ENCODE measurements around the gene MMGT1.

MMGT1 gene

DNA sequence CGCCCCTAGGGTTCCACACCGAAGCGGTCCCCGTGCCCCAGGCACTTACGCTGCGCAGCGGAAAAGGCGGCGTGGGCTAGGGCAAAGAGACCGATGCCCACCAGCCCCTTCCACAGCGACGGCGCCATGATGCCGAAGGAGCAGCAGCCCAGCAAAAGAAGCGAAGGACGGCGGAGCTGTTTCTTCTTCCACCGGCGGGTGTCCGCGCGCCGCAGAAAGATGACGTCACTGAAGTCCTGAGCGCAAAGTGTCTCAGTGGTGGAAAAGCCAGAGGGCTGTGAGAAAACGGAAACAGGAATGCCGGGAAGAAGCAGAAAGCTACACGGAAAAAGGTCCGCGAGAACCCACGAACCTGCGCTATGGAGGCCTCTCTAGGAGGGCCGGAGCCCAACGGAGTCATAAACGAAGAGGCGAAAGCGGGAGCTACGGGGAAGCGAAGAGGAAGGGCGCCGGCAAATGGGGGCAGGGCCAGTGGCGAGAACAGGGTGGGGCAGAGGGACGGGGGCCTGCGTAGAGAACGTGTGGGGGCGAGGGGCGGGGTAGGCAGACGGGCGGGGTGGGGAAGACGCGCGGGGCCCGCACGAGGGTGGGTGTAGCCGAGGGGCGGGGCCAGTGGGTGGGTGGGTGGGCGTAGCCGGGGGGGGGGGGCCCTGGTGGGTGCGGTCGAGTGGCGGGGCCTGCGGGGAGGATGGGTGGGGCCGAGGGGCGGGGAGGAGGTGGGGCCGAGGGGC lies at the start of gene MMGT1:
Gene MMGT1, minus strand, starts transcription at position 441 of the 731 bp plus-strand sequence. Its CDS starts 313 bp downstream, at position 128.
- DNase-seq, result peak; percentile 86

DNA sequence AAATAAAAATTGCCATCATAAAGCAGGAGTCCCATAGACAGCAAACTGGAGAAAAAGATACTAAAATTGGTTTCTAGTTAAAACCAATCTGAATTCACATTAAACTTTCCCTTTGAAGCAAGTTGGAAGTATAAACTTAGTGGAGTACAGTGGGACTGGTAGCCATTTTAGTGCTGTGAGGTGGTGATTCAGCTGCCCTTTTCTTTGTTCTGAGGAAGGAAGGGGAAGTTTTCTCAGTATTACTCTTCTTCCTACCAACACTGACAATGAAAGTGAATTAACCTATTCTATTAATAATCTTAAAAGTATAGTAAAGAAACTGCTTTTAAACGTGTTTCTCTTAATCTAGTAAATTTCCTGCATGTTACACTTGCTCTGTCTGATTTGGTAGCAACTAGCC lies 48.1 kb upstream of the MMGT1 start:
- DNase-seq, result no peak

DNA sequence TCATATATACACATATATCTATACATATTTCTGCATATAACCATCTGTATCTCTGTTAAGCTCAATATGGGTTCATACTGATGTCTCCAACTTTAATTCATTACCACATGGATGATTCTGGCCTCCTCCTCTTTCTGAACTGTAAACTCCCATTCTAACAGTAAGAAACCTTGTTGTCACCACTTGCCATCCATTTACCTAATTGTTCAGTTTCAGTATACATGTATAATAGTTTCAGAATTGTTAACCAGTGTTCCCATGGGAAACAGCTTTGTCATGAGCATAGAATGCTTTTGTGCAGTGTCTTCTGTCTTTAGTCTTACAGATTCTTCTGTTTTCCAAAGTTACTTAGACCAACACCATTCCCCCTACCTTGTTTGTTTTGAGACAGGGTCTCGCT lies 47.4 kb upstream of the MMGT1 start:
- DNase-seq, result no peak

DNA sequence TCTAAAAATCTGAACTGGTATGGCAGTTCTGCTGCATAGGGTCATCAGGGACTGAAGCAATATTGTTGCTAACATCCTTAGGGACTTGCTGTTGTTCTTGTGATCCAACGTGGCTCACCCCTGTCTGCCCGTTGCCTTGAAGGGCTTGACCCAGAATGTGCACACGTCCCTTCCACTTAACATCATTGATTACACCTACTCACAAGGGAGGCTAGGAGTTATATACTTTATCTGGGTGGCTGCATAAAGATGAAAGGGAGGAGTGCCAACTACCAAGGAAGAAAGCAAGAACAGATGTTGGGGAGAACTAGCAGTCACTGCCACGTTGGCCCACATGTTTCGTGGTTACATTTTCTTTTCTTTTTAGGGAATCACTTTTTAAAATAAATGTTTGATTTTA lies 45.4 kb upstream of the MMGT1 start:
- no peak for DNase-seq

DNA sequence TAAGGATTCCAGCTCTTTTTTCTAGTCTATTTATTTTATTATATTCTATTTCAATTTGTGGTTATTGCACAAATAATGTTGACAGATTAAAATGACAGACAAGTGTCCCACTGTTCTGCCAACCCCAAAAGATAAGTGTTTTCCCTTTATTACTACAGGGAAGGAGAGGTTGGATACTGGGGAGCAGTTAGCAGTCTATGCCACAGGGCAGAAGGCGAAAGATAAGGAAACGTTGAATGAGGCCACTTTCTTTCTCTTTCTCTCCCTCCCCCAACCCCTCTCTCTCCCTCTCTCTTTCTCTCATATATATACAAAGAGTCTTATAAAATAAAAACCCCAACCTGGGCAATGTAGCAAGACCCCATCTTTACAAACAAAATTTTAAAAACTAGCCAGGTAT lies 43.1 kb upstream of the MMGT1 start:
- no peak for DNase-seq

DNA sequence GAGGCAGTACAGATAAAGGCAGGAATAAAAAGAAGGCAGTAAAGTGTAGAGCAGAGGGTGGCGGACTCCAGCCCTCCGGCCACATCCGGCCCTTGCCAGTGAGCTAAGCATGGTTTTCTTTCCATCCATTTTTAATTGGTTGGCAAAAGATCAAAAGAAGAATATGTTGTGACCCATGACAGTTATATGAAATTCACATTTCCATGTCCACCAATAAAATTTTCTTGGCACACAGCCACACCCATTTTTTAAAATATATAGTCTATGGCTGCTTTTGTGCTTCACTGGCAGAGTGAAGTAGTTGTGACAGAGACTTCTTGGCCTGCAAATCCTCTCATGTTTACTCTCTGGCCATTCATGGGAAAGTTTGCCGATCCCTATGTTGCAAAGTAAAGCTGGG lies 41.2 kb upstream of the MMGT1 start:
- no peak for DNase-seq

DNA sequence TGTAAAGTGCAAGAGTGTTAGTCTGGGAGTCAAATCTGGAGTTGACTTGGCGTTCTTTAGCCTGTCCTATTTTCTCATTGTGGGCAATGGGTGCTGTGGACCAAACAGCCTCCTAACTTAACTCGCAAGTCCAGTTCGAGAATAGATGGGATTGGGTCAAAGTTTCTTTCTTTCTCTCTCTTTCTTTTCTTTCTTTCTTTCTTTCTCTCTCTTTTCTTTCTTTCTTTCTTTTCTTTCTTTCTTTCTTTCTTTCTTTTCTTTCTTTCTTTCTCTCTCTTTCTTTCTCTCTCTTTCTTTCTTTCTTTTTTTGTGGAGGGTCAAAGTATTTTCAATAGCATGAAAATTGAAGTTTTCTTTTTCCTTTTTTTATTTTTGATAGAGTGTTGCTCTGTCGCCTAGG lies 14.5 kb upstream of the MMGT1 start:
- no peak for DNase-seq

DNA sequence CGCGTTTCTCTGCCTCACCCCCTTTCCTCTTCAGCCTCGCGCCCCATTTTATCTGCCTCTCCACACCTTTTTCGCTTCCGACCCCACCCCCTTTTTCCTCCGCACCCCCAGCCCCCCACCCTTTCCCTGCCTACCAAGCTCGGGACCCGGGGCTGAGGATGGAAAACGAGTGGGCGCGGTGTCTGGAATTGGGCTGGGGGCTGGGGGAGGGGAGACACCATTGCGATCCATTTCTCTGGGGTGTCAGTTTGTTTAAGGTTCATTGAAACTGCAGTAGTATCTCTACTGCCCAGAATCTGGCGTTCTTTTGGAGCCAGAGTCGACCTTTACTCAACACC lies 12.2 kb upstream of the MMGT1 start:
- no peak for DNase-seq

DNA sequence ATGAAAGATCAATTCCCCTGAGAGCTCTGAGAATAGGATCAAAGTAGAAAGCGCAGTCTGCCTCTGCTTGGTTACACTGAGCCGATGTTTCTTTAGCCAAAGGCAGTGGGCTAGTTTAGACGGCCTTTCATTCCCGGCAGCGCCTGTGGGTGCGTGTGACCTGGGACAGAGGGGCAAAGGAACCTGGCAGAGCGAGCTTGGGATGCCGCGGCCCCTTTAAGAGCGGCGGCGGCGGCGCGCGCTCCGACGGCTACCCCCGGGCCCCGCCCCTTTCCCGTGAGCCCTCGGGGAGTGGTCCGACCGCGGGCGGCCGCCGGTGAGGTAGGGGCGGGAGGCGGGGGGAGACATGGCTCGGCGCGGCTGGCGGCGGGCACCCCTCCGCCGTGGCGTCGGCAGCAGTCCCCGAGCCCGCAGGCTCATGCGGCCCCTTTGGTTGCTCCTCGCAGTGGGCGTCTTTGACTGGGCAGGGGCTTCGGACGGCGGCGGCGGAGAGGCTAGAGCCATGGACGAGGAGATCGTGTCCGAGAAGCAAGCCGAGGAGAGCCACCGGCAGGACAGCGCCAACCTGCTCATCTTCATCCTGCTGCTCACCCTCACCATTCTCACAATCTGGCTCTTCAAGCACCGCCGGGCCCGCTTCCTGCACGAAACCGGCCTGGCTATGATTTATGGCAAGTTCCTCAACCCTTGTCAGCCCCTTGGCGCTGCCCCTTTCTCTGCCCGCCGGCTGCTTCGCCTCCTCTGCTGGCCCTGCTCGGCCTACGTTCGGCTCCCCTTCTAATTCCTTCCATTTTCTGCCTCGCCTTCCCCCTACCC lies 11.6 kb upstream of the MMGT1 start, which contains the start of gene SLC9A6:
Gene SLC9A6, plus strand, starts transcription at position 279 of the 816 bp plus-strand sequence. Its CDS starts 224 bp downstream, at position 503.
- peak; percentile 73 for DNase-seq

DNA sequence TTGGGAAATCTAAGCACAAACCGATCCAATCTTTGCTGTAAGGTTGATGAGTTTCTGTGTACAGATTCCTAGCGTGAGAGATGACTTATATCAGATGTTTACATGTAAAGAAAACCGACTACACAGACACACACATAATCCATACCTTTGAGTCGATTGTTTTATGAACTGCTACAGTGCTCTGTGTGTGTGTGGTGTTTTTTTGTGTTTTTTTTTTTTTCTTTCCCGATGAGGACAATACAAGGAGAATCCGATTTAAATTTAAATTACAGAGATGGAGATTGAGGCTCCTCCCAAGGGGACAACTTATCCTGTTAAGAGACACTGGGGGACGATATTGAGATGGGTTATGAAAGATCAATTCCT lies 11.0 kb upstream of the MMGT1 start:
- no peak for DNase-seq

DNA sequence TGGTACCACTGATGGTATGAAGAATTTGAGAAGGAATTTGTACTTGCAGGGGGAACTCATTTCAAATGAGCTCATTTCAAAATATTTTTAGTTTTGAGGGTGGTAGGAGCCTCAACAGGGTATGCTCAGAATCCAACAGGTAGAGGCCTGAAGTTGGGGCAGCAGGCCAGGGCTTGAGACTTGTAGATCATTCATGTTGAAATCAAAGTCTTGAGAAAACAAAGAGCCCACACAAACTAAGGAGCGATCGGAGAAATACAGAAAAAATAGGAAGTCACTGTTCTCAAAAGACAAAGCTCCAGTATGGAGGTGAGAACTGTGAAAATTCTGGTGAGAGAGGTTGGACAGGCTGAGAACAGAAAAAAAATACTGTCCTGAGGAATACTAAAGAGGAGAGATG lies 10.5 kb upstream of the MMGT1 start:
- DNase-seq, result no peak

DNA sequence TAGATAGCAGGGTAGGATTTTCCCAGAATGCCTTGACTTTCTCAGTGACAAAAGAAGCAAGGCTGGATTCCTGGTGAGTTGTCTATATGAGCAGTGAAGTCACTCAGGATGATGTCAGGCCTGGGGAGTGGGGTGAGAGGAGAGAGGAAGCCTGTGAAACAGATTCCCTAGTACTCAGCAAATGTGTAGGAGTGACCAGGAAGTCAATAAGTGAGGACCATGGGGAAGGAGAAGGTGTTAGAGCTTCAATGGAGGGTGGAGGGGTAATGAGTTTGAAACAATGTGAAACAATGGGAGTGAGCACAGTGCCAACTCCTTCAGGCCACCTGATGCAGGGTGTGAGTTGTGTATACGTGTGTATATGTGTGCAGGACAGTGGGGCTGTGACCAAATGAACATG lies 9.1 kb upstream of the MMGT1 start:
- no peak for DNase-seq

DNA sequence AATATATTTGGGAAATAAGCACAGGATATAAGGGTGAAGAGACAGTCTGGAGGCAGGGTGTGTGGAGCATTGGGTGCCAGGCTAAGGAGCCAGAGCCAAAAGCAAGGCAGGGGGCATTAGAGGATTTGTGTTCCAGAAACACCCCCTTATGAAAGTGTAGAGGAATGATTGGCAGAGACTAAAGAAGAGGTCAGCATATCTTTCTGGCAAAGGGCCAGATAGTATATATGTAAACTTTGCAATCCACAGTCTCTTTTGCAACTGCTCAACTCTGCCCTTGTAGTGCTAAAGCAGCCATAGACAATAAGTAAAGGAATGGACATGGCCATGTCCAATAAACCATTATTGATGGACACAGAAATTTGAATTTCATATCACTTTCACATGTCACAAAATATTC lies 7.9 kb upstream of the MMGT1 start:
- DNase-seq, result no peak

DNA sequence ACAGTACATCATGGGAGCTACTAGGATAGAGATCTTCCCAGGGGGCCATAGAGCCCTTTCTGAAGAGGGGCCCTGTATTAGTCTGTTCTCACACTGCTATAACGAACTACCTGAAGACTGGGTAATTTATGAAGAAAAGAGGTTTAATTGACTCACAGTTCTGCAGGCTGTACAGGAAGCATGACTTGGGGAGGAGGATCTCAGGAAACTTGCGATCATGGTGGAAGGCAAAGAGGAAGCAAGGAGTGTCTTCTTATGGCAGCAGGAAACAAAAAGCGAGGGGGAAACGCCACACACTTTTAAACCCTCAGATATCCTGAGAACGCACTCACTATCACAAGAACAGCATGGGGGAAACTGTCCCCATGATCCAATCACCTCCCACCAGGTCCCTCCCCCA lies 7.2 kb upstream of the MMGT1 start:
- no peak for DNase-seq

DNA sequence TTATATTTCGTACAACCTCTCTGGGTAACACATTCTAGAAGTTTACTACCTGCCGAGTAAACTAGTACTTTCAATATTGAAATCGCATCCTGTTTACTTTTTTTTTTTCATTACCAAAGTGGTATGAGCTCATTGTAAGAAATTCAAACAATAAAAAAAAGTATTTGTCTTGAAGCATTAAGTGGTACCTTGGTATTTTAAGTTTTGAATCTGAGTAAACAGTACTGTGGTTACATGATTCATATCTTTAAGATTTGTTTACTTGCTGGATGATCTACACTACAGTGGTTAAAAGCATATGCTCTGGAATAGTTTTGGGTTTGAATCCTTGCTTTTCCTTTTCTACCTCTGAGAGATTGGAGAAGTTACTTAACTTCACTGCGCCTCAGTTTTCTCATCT lies 3.8 kb upstream of the MMGT1 start:
- DNase-seq, result no peak

DNA sequence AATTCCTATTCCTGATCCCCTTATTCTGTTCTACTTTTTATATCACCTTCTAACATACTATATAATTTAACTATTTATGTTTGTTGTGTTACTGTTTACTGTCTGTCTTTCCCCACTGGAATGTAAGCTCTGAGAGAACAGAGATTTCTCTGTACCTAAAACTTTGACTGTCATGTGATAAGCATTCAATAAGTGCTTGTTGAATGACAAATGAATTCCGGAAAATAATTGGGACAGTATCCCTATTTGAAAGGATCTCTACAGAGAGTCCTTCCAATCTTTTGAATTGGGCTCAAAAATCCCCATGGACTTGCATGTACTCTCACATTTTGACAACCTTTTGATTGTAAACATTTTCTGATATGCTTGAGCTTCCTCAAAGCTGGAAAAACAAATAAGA lies 1.6 kb upstream of the MMGT1 start:
- no peak for DNase-seq

DNA sequence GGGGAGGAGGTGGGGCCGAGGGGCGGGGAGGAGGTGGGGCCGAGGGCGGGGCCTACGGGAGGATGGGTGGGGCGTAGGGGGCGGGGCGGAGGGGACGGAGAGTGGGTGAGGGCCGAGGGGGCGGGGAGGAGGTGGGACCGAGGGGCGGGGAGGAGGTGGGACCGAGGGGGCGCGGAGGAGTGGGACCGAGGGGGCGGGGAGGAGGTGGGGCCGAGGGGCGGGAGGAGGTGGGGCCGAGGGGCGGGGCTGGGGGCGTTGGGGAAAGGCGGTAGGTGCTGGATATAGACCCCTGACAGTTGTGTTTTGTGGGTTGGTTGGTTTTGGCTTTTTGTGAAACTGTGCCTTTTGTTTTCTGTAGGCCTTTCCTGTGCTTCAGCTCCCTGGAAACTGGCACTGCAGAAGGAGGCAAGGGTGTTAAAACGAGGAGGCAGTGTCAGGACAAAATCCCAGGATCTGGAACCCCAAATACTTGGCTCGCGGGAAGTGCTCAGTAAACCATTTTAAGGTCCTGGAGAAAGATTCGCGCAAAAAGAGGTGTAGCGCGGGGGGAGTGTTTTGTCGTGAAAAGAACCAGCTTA lies 580 bp upstream of the MMGT1 start:
- DNase-seq, result peak; percentile 78

DNA sequence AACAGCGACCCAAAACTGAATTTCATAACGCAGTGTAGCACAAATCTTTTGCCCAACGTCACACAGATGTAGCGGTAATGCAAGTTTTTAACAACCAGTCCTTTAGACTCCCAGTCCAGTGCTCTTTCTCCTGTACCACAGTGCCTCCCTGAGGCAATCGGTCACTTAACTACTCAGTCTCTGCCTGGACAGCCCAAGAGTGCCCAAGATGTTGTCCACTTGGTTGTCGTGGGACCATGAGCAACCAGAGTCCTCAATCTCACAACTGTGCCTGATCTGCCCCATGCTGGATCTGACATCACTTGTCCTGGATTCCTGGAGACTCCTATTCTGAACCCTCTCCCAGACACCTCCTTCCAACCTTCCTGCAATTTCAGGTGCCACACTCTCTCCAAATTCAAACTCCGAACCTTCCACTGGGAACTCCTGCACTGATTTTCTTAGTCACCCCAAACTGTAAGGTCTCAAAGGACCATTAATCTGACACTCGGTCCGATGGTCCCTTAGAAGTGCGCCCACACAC lies 702 bp downstream of the MMGT1 start:
- no peak for DNase-seq

DNA sequence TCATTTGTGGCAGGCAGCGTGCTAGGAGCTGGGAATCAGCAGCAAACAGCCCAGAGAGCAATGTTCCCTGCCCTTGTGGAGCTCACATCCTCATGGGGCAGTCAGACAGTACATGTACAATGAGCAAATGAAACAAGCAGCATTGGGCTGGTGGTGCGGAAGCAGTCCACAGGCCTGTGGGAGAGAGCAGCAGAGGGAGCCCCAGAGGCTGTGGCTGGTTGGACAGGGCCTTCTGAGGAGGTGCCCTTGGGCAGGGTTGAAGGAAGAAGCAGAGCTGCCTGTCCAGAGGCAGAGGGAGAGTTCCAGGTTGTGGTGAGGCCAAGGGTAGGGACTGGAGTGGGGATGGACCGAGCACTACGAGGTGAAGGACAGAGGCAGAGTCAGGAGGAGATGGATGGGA lies 22.5 kb downstream of the MMGT1 start:
- no peak for DNase-seq

DNA sequence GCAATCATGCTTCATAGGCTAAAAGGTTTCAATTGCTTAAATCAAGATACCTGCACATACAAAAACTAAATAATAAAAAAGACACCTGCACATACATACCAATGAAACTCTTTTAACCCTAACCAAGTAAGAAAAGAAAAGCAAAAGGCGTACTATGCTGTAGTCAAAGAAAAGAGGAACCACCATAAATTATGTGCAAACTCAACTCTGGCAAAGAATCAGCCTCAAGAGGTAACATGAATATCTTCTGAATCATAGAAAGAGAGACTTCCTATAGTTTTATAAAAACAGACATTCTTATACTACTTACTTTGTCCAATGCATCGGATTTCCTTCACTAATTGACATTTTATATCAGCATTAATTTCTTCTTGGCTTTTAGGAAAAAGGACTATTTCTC lies 29.3 kb downstream of the MMGT1 start:
- no peak for DNase-seq

DNA sequence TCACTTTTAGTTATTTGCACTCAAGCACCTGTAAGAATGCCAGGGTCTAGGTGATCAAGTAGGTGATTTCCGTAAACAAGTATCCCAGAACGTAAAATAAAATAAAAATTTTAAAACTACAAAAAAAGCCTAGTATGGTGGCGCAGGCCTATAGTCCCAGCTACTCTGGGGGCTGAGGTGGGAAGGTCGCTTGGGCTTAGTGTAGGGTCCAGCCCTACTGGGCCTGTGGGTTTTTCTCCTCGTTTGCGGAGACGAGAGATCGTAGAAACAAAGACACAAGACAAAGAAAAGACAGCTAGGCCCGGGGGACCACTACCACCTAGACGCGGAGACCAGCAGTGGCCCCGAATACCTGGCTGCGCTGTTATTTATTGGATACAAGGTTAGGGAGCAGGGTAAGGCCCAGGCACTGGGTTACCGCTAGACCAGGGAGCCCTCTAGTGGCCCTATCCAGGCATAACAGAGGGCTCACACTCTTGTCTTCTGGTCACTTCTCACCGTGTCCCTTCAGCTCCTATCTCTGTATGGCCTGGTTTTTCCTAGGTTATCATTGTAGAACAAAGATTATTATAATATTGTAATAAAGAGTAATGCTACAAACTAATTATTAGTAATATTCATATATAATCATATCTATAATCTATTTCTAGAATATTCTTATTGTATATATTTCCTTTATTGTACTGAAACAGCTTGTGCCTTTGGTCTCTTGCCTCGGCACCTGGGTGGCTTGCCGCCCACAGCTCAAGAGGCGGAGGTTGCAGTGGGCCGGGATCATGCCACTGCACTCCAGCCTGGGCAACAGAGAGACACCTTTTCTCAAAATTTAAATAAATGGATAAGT lies 41.9 kb downstream of the MMGT1 start:
- DNase-seq, result peak; percentile 22

DNA sequence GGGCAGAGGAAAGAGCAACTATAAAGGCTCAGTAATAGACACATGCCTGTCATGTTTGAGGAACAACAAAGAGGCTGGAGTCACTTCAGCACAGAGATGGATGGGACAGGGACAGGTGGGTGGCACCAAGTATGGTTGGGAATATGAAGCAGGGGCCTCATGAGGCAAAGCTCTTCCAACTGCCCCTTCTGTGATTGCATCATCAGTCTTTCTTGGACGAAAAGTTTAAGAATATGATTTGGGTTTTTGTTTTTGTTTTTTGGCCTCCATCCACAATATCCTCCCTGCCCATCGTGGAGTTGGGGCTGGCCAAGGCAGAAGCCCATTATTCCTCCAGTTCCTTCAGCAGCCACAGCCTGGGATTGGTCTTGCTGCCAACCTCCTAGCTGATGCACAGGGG lies 45.9 kb downstream of the MMGT1 start:
- no peak for DNase-seq

DNA sequence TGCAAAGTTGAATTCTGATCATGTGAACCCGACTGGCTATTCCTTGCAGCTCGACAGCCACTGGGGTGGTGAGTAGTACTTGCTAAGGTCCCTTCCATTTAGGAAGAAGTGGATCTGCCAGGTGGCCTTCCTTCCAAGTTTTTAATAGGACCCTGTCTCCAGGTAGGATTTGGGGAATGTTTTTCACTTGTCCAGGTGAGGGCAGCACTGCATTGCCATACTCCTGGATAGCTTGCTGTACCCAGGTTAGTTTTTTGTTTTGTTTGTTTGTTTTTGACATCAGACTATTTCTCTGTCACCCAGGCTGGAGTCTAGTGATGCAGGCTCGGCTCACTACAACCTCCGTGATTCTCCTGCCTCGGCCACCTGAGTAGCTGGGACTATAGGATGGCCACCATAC lies 50.4 kb downstream of the MMGT1 start:
- no peak for DNase-seq

All from CD4-positive, alpha-beta T cell treated with Interleukin-12 subunit alpha and Interleukin-12 subunit beta, for 1 hour (primary cell).